Fibroblast of skin of abdomen (primary cell): ENCODE data around the gene CCDC69.
A peak's percentile ranks its signal among the peaks of the same experiment; 100 is the strongest.
"Not testable (repeated sequence)": the region's sequence is repeated elsewhere in the genome, so short reads cannot be mapped to it uniquely, and the experiment has no call there.

ENCODE experiments used
- DNase-seq: peaks from one replicate; pipeline ENCODE4 v3.0.0-alpha.2; 2013

The CCDC69 gene

DNA sequence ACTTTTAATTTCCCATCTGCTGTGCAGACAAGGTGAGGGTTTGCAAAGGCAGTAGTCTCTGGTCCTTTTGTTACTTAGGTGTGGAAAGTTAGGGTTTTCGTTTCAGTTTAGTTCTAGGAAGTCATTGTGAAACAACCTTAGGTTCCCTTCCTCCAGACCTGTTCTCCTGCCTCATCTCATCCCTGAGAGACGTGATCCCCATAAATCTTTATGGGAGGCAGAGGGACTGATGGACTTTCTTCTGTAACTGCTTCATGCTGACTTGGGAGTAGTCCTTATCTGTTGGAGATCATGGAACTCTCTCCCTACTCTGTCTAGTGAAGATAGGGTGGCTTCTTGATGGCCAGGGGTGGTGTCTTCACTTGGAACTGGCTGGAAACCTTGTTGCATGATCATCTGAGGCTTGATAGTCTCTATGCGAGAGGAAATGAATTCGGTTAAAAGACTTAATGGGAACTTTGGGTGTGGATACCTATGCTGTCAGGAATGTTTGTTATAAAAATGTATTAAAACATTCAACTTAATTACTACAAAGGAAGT is 21.9 kb upstream of the CCDC69 start:
- no peak for DNase-seq

DNA sequence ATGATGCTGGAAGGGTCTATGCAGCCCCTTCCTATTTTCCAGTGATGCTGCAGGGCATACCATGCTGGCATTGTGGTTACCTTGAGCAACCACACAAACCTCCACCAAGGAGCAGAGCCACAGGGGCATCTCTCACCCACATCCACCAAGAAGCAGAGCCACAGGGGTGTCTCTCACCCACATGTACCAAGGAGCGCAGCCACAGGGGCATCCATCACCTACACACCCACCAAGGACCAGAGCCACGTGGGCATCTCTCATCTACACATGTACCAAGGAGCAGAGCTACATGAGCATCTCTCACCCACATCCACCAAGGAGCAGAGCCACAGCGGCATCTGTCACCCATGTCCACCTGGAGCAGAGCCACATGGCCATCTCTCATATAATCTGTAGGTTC is 20.3 kb upstream of the CCDC69 start:
- DNase-seq: no peak

DNA sequence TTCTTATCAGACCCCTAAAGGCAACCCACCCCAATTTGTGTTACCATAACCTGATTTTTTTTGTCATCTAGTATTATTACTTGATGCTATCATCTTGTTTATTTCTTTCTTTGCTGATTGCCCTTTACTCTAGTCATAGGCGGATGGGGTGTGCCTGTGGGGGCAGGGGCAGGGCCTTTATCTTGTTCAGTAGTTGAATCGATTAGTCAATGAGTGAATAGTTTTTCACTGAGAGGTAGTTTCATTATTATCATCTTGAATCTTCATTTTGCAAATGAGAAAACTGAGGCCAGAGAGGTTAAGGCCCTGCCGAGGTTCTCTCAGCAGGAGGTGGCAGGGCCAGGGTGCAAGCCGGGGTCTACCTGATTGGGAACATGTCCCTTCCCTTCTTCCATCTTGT is 19.7 kb upstream of the CCDC69 start:
- DNase-seq: no peak

DNA sequence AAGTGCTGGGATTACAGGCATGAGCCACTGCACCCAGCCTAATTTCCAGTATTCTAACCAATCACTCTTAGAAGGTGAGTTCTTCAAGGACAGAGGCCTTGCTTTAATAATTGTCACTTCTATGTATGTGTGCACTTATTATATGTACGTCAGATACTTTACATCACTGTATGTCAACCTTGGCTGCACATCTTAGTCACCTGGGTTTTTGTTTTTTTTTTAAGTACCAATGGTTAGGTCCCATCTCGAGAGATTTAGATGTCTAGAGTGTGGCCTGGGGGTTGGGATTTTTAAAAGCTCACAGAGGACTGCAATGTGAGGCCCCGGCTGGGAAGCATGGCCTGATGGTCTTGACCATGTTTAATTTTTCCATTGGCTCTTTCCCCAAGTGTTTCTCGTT is 19.2 kb upstream of the CCDC69 start:
- no peak for DNase-seq

DNA sequence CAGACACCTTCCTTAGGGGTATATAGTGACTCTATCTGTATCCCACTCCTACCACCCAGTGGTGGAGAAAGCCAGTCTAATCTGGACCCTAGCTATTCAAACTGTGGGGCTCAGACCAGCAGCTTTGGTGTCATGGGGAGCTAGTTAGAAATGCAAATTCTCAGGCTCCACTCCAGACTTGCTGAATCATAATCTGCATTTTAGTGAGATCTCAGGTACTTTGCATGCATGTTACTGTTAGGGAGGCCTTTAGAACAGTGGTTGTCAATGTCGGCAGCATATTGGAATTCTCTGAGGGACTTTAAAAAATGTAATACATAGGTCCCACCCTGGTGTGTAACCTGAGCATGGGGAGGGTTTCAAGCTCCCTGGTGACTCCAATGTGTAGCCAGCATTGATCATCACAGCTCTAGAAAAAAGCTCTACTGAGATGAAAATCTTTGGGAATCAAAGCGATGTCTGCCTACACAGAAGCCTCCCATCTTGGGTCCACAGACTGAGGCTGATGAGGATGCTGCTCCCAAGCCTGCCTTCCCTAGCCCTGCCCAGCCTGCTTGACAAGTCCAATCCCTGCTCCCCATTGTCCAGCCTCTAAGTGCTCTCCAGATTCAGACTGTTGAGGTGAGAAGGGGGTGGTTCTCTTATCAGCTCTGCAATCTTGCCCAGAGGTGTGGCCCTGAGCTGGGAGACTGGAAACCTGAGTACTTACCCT is 17.2 kb upstream of the CCDC69 start:
- DNase-seq: no peak

DNA sequence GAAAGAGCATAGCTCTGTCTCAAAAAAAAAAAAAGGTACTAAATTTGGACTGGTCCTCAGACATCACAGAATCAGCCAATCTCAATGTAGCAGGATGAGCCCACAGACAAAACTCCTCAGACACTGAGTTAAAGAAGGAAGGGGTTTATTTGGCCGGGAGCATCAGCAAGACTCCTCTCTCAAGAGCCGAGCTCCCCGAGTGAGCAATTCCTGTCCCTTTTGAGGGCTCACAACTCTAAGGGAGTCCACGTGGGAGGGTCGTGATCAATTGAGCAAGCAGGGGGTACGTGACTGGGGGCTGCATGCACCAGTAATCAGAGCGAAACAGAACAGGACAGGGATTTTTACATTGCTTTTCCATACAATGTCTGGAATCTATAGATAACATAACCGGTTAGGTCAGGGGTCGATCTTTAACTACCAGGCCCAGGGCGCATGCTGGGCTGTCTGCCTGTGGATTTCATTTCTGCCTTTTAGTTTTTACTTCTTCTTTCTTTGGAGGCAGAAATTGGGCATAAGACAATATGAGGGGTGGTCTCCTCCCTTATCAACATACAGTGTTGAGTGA is 16.5 kb upstream of the CCDC69 start:
- not testable (repeated sequence) for DNase-seq

DNA sequence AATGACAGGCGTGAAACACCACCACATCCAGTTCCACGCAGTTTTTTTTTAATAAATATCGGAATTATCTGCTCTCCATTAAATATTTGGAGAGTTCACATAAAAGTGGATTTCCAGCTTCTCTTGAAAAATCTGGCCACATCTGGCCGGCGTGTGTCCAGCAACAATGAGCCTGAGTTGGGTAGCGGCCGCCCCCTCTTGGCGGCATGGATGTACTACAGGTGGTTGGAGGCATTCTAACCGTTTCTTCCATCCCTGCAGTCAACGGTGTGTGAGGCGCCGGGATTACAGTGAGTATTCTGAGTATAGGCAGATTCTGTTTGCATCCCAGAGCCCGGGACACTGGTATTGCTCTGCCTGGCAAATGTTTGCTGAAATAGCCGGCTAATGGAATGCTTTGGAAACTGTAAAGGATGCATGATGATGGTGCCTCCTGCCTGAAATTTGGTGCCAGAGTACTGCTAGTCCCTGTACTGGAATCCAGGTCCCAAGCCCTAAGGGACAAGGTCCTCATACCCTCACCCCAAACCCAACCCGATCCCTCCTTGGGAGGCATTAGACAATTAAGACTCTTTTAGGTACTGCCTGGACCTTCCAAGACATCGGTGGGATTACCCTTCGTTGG is 15.5 kb upstream of the CCDC69 start:
- DNase-seq: peak; percentile 64

DNA sequence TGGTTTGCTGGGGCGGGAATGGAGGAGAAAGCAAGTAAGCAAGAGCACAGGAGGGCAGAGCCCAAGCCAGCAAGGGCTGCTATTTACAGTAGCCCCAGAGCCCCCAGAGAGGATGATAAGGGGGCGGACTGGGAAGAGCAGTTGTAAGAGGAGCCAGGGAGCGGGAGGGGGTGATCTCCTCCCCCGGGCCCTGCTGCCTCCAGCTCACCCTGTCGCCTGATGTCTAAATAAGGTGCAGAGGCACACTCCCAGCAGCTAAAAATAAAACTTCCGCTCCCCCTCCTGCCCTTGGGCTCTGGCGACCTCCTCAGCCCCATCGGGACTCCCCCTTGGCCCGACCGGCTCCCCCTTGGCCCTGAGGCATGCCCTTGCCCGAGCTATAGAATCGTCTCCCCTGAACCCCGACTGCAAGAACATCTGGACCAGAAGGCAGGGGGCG is 14.4 kb upstream of the CCDC69 start:
- no peak for DNase-seq

DNA sequence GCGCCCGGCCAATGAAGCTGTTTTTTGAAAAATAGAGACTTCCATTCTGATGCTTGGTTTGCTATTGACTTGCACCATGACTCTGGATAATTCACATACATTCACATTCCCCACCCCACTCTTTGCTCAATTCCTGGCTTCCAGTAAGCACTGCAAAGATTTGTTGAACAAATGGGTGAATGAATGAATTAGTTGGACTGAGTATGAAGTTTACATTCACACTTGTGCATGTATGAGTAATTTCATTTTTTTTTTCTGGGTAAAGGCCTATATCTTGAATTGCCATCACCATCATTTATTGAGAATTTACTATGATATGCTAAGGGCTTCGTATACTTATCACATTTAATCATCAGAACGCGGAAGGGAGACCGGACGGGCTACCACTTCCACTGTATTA is 13.8 kb upstream of the CCDC69 start:
- DNase-seq: no peak

DNA sequence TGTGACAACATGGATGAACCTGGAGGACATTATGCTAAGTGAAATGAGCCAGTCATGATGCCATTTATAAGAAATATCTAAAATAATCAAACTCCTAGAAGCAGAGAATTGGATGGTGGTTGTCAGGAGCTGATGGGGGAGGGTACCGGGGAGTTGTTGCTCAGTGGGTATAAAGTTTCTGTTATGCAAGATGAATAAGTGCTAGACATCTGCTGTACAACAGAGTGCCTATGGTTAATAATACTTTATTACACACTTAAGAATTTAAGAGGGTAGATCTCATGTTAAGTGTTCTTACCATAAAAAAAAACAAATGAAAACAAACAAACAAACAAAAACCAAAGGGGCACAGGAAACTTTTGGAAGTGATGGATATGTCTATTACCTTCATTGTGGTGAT is 13.0 kb upstream of the CCDC69 start:
- DNase-seq: no peak

DNA sequence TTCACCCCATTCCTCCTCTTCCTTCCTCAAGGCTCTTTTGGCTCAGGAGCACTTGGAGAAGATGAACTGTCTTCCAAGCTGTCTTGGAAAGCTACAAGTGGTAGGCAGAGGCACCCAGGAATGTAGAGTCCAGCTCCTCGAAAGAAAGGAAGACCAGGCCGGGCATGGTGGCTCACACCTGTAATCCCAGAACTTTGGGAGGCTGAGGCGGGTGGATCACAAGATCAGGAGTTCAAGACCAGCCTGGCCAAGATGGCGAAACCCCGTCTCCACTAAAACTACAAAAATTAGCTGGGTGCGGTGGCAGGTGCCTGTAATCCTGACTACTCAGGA is 11.3 kb upstream of the CCDC69 start:
- DNase-seq: not testable (repeated sequence)

DNA sequence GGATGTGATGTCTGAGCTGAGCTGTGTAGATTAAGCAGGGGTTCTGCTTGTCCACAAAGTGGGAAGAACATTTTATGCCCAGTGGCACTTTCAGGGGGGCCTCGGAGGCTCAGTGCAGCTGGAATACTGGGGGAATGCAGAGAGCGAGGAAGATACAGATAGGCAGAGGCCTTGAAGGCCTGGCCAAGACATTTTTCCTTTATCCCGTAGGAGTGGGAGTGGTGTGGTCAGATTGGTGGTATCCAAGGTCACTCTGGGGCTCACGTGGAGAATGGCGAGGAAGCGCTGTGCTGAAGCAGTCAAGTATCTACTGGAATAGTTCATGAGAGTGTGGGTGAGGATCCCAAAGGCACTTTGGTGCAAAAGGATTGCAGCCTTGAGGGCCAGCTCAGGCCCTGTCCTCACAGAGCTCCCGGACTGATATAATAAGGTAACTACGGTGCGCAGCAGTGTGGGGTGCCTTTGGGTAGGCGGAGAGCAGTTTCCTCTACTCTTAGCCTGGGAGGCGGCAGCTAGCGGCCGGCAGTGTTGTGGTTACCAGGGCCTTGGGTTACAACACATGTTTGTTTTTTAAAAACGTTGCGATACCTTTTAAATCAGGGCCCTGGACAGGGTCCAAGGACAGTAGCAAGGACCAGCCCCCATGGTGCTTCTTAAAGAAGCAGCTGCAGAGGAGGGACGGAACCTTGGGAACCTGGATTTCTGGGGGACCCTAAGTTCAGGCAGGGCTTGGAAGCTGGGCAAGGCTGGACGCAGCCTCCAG is 10.8 kb upstream of the CCDC69 start:
- peak; percentile 14 for DNase-seq

DNA sequence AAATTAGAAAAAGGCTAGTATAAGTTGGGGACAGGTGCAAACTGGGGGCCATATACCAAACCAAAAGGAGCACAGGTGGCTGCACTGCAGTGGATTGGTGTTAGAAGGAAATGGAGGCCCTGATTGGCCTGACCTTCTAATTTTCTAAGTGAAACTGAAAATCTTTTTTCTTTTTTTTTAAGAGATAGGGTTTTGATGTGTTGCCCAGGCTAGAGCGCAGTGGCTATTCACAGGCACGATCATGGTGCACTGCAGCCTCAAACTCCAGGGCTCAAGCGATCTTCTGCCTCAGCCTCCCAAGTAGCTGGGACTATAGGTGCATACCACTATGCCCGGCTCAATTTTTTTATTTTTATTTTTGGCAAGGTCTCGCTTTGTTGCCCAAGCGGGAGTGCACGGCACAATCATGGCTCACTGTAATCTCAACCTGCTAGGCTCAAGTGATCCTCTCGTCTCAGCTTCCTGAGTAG is 9.8 kb upstream of the CCDC69 start:
- no peak for DNase-seq

DNA sequence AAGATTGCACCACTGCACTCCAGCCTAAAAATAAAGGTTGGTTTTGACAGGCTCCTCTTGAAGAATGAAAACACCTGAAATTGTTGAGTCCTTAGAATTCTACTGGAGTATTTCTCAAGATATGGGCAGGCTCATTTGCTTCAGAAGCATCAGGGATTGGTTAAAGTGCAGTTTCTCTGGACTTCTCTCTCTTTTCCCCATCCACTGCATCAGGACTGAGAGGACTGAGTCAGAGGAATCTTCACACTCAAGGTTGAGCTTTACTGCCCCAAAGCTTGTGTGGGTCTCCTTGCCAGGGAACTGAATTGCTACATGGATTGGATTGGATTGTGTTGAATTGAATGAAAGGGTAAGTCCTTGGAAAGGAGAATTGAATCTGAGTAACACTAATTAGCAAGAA is 7.5 kb upstream of the CCDC69 start:
- DNase-seq: no peak

DNA sequence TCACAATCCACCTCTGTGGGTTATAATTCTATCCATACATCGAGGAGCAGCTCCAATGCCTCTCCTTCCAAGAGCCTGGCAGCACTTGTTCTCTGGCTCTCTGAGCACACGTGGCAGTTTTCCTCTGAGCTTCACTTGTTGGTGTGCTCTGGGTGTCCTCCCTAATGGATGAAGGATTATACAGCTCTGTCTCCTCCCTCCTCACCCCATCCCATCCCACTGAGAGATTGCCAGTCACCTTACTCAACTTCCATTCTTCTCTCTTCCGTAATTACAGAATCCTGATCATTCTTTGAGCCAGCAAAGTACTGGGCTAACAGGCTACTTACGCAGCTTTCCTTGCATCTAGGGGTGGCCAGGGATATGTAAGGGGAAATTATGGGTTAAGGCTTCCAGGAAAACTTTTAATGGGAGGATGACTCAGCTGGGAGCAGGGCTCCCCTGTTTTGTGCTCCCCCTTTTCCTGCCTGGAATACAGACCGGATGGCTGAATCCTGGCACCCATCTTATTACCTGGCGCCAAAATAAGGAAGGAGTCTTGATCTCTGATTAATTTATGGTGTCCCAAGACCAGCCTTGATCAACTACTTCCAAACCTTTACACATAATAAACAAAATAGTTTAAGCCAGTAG is 6.3 kb upstream of the CCDC69 start:
- no peak for DNase-seq

DNA sequence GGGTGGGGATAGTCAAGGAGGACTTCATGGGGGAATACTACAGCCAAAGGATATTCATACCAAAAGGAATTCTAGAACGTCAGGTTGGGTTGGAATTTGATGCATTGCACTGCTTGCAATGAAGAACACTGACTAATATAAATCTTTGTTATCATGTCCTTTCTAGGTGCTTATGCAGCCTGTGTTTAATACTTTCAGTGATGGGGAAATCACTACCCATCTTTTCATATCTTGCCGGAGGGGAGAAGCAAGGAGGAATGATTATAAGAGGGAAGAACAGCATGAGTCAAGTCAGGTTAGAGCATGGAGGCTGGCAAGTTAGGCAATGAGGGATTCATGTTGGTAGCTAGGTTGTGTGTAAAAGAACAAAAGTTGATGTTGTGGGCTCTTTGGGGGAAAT is 5.1 kb upstream of the CCDC69 start:
- DNase-seq: no peak

DNA sequence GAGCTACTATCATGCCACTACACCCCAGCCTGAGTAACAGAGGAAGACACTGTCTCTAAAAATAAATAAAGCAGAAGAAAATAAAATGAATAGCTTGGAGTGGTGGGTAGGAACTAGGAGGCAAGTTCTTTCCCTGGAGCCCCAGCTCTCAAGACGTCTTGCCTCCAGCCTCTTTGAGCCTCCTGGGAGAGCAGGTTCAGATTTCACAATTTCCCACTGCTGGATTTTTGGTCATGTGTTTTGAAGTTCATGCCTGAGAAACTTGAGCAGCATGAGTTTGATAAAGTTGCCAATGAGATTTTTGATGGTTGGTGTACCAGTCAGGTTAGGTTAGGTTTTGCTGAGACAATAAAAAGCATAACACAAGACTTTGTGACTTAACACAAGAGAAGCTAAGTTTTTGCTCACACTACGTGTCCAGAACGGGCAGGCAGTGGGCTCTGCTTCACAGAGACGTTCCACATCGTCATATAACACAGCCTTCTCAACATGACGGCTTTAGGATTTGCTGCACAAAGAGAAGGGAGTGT is 4.1 kb upstream of the CCDC69 start:
- no peak for DNase-seq

DNA sequence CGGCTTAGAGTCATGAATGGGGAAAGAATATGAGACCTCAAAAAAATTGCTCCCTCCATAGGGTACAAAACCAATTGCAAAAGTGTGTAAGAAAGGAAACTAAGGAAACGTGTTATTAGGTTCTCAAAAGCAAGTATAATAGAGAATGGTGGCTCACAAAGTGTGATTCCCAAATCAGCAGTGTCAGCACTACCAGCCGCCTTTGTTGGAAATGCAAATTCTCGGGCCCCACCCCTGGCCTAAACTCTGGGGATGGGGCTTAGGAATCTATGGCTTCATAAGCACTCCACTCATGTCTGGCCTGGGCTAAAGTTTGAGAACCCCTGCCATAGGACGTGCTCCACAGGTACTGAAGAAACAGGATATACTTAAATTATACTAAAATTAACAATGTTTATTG is 1.6 kb upstream of the CCDC69 start:
- no peak for DNase-seq

DNA sequence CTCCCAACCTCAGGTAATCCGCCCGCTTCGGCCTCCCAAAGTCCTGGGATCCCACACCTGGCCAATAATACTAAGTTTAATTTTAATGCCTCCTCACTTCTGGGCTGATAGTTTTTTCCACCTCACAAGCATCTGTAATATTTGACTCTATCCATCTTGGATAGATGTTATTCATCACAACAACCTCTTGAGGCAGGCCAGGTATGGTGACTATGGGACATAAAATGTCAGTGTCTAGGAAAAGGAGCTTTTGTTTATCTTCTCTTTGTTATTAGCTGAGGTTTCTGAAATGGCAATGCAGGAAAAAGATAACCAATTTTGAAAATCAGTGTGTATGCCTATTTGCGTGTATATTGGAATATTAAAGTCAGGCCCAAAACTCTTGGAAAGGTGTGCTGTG is 1.2 kb upstream of the CCDC69 start:
- DNase-seq: no peak

DNA sequence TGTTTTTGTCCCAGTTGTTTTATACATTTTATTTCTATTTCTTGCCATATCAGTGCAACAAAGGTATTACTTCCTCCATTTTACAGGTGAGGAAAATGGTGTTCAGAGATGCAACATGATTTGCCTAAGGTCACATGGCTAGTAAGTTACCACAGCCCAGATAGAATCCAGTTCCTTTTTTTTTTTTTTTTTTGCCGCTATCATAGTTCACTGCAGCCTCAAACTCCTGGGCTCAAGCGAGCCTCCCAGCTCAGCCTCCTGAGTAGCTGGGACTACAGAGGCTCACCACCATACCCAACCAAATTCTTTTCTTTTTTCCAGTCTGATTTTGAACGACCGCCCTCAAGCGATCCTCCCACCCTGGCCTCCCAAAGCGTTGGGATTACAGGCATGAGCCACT is 480 bp upstream of the CCDC69 start:
- DNase-seq: no peak

DNA sequence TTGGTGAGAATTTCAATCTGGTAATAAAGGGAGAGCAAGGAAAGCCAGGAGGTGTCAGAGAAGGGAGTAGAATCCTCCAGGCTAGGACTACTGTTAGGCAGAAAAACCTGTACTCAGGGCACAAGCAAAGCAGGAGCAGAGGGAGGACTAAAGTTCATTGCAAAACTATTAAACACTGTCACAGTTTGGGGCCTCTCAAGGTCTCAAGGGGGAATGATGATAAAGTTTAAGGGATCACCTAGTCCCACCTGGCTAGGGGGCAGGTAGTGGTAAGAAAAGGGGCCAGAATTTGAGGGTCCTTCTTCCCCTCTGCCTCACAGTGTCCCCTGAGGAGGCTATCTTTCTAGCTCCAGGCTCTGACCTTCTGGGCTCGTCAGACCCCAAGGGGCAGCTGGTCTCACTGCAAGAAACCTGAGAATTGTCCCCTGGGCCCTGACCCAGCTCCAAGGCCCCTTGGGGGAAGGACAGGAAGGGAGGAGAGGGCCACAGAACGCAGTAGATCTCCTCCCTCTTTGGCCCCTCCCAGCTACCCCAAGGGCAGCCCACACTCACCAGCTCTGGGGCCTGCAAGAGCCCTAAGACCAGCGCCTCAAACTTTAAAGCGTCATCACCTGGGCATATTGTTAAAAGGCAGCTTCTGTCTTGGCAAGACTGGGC is 974 bp downstream of the CCDC69 start:
- no peak for DNase-seq
